Stomach (tissue), 9 donors: ENCODE data around the gene MAP1S. TPM values are rescaled to one million over a fixed set of nuclear protein-coding genes. Genes with fewer than 3 reads are reported as not detected.

Experiments used
- DNase-seq, 2 donors: peaks; one replicate each; pipeline versions ENCODE4 v3.0.0 to v3.0.0-alpha.2; 2013 to 2019
- H3K27ac ChIP-seq, 5 donors: fragments of 200-600 bp in 4 of 5; sonication (generic) in 4 of 5; one replicate each; pipeline ENCODE4 v1.5.1; 2013 to 2019; ENCODE audit warnings: mild to moderate bottlenecking in 1 of 5, moderate library complexity in 1 of 5
- H3K27me3 ChIP-seq, 3 donors: fragments of 200-600 bp; sonication (generic); one replicate each; pipeline ENCODE4 v1.5.1; 2017 to 2019; ENCODE audit warnings: mixed run types in 1 of 3
- H3K36me3 ChIP-seq, 4 donors: fragments of 200-600 bp; sonication (generic); 1 replicate in 3 of 4; 2 replicates in 1 of 4; pipeline ENCODE4 v1.5.1; 2016 to 2019
- H3K4me1 ChIP-seq, 4 donors: fragments of 200-600 bp; sonication (generic); one replicate each; pipeline ENCODE4 v1.5.1; 2016 to 2019
- H3K4me3 ChIP-seq, 4 donors: fragments of 200-600 bp; sonication (generic) in 3 of 4; one replicate each; pipeline ENCODE4 v1.5.1; 2016 to 2019; ENCODE audit warnings: mild to moderate bottlenecking in 1 of 4
- H3K9me3 ChIP-seq, 4 donors: fragments of 200-600 bp; sonication (generic); one replicate each; pipeline ENCODE4 v1.5.1; 2016 to 2019
- EP300 ChIP-seq: sonication (generic); formaldehyde crosslinking; IDR thresholded peaks from one replicate; pipeline ENCODE4 v1.6.1; 2017; ENCODE audit warnings: antibody characterized with exemption
- POLR2A ChIP-seq, 4 donors: fragments of 450-650 bp; IDR thresholded peaks; one replicate each; pipeline ENCODE4 v1.6.1; 2016; ENCODE audit warnings: antibody characterized with exemption in 4 of 4, control low read depth in 2 of 4, mild to moderate bottlenecking in 1 of 4, moderate library complexity in 1 of 4
- POLR2AphosphoS5 ChIP-seq, 3 donors: sonication (generic); formaldehyde crosslinking; IDR thresholded peaks; one replicate each; pipeline ENCODE4 v1.6.1; 2016; ENCODE audit warnings: antibody characterized with exemption in 3 of 3
- WGBS, 5 donors: extraction: QIAGEN DNeasy Blood & Tissue Kit in 3 of 5; methylation state at CpG; one replicate each; pipeline versions ENCODE4 v1.1.5 to v1.1.7; 2013 to 2018; 5-methylcytosine and 5-hydroxymethylcytosine counted together
- intact Hi-C: fragments of 100-400 bp; cut with DNase I; formaldehyde crosslinking; loops from one replicate; pipeline ENCODE4 v1.15.1; 2023; ENCODE audit warnings: low total_unique reads
- polyA plus RNA-seq, 3 donors: library from polyadenylated mRNA; stranded (reverse); fragments of 200-250 nt; gene quantifications; one replicate each; pipeline ENCODE4 v1.2.3, GENCODE V29; 2013
- total RNA-seq, 5 donors: library from RNA; depleted of rRNA; stranded (reverse); fragments of >200 nt; gene quantifications; one replicate each; pipeline versions ENCODE4 v1.1.0 to v1.2.3, GENCODE V29; 2014 to 2016
- TF ChIP-seq, protein P1 (sequence below), 7 experiments: fragments of 450-650 bp in 4 of 7; fragments of 200-600 bp in 3 of 7; sonication (generic) in 3 of 7; IDR thresholded peaks; one replicate each; pipeline ENCODE4 v1.5.1; 2016 to 2019; ENCODE audit warnings: antibody characterized with exemption in 7 of 7, control low read depth in 2 of 7, mild to moderate bottlenecking in 1 of 7
- donor health status: healthy with polysubstance abuse.
- donor health status: Bipolar disorder and iron deficiency.
- donor health status: healthy.

The MAP1S gene
- total and polyA plus RNA-seq, 8 donors, result 8.3 to 193 (median 27.8) TPM

DNA sequence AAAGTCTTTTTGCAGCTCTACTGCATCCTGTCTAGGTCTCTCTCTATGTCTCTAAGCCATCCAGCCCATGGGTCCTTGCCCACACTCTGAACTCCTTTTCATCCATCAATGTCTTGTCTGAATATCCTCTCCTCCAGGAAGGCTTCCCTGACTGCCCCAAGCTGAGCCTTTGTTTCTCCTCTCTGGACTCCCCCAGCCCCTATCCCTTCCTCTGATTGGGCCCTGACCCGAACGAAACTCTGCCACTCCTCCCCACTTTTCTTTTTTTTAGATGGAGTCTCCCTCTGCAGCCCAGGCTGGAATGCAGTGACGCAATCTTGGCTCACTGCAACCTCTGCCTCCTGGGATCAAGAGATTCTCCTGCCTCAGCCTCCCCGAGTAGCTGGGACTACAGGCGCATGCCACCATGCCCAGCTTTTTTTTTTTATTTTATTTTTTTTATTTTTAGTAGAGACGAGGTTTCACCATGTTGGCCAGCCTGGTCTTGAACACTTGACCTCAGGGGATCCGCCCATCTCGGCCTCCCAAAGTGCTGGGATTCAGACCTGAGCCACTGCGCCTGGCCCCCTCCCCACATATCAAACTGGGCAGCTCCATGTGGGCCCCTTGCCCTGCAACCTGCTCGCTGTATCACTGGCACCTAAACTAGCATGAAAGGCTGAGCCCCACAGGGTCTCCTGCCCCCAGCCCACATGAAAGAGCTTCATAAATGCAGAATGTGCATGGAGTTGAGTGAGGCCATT, 30.3 kb upstream of the MAP1S start:
- TF ChIP-seq EP300, result no peak
- TF ChIP-seq, protein P1, sequence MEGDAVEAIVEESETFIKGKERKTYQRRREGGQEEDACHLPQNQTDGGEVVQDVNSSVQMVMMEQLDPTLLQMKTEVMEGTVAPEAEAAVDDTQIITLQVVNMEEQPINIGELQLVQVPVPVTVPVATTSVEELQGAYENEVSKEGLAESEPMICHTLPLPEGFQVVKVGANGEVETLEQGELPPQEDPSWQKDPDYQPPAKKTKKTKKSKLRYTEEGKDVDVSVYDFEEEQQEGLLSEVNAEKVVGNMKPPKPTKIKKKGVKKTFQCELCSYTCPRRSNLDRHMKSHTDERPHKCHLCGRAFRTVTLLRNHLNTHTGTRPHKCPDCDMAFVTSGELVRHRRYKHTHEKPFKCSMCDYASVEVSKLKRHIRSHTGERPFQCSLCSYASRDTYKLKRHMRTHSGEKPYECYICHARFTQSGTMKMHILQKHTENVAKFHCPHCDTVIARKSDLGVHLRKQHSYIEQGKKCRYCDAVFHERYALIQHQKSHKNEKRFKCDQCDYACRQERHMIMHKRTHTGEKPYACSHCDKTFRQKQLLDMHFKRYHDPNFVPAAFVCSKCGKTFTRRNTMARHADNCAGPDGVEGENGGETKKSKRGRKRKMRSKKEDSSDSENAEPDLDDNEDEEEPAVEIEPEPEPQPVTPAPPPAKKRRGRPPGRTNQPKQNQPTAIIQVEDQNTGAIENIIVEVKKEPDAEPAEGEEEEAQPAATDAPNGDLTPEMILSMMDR (IDR thresholded peaks at IDR 0.05), result no peak
- no peak for TF ChIP-seq POLR2AphosphoS5 (IDR thresholded peaks at IDR 0.05)
- no peak for TF ChIP-seq POLR2A (IDR thresholded peaks at IDR 0.05)
- DNase-seq, result no peak
- H3K4me3 ChIP-seq, result no peak overlapping the region
- peaks cover 18 to 31% (median 29%) of the 10 kb centered on the region in 4 donors for H3K4me1 ChIP-seq
- H3K27me3 ChIP-seq, result peaks cover 3 to 84% (median 56%) of the 10 kb centered on the region in 3 donors
- H3K9me3 ChIP-seq, result no peaks in the 10 kb centered on the region
- no peaks in the 10 kb centered on the region for H3K36me3 ChIP-seq
- H3K27ac ChIP-seq, result no peak overlapping the region
- 61 to 66% (median 64%) methylated on average over 10 of the region's 10 CpGs for WGBS, 5 donors
- intact Hi-C loops, result no loop called here

DNA sequence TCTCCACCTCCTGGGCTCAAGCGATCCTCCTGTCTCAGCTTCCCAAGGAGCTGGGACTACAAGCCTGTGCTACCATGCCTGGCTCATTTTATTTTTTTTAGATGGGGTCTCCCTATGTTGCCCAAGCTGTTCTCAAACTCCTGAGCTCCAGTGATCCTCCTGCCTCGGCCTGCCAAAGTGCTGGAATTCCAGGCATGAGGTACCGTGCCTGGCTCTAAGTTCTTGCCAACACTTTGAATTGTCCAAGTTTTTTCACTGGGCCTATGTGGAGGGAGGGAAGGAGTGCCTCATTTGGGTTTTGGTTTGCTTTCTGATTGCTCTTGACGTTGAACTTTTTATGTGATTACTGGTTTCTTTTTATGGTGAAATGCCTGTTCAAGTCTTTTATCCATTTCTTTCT, 26.7 kb upstream of the MAP1S start:
- TF ChIP-seq EP300 (no peak), POLR2AphosphoS5 (IDR thresholded peaks at IDR 0.05) (no peak), POLR2A (IDR thresholded peaks at IDR 0.05) (no peak)
- TF ChIP-seq, protein P1 (IDR thresholded peaks at IDR 0.05), result no peak
- Histone ChIP-seq H3K27ac (no peak overlapping the region), H3K36me3 (no peaks in the 10 kb centered on the region), H3K4me1 (peaks cover 9 to 12% (median 10%) of the 10 kb centered on the region in 4 donors), H3K27me3 (peaks cover 0 to 78% (median 34%) of the 10 kb centered on the region in 3 donors), H3K4me3 (no peak overlapping the region), H3K9me3 (no peaks in the 10 kb centered on the region)
- 71 to 83% (median 76%) methylated on average over 4 of the region's 4 CpGs for WGBS, 5 donors
- no peak for DNase-seq
- intact Hi-C loops, result no loop called here

DNA sequence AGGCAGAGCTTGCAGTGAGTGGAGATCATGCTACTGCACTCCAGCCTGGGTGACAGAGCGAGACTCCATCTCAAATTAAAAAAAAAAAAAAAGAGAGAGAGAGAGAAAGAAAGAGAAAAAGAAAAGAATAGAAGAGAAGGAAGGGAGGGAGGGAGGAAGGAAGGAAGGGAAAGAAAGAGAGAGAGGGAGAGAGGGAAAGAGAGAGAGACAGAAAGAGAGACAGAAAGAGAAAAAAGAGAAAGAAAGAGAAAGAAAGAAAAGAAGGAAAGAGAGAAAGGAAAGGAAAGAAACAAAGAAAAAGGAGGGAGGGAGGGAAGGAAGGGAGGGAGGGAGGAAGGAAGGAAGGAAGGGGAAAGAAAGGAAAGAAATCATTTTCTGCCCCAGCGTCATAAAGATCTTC, 24.1 kb upstream of the MAP1S start:
- no peaks in the 10 kb centered on the region for H3K9me3 ChIP-seq
- intact Hi-C loops, result no loop called here
- WGBS, 5 donors, result 68 to 85% (median 73%) methylated on average over 2 of the region's 2 CpGs
- H3K36me3 ChIP-seq, result no peaks in the 10 kb centered on the region
- DNase-seq, result no peak
- H3K27me3 ChIP-seq, result peaks cover 0 to 78% (median 26%) of the 10 kb centered on the region in 3 donors
- TF ChIP-seq, protein P1 (IDR thresholded peaks at IDR 0.05), result no peak
- no peak overlapping the region for H3K4me3 ChIP-seq
- no peak overlapping the region for H3K27ac ChIP-seq
- H3K4me1 ChIP-seq, result no peaks in the 10 kb centered on the region

DNA sequence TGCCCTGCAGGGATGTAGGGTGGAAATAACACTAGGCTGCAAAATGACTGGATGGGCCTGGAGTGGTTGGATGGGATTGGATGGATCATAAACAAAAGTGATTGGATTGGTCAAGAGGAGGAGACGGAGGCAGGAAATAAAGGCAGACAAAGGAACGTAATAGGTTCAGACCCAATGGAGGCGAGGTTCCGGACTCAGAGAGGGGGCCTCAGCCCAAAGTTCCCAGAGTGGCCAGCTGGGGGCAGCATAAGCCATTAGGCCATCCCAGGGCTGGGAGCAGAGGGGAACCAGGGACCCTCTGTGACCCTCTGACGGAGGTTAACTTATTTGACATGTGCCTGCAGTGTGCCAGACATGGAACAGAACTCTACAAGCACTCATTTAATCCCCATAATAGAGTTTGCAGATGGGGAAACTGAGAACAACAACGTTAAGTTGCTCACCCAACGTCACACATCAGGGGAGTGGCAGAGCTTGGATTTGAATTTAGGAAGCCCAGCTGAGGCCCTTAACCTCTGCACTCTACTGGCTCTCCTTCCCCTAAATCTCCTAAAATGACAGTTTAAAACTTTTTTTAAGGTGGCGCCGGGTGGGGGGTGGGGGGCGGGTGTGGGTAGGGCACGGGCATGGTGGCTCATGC, 15.3 kb upstream of the MAP1S start:
- peak; percentile 53 to 68 for DNase-seq
- TF ChIP-seq POLR2A (IDR thresholded peaks at IDR 0.05) (no peak), EP300 (no peak), POLR2AphosphoS5 (IDR thresholded peaks at IDR 0.05) (no peak)
- TF ChIP-seq, protein P1 (IDR thresholded peaks at IDR 0.05), result peak in 5 of 7 experiments; percentile 59 to 90 (median 79)
- intact Hi-C loops, result loop anchor here (5.0 kb wide), 1 partner anchor 63 kb away; no protein-coding TSS in a partner anchor
- H3K9me3 ChIP-seq, result no peaks in the 10 kb centered on the region
- H3K4me1 ChIP-seq, result no peaks in the 10 kb centered on the region
- H3K4me3 ChIP-seq, result no peak overlapping the region
- WGBS, 5 donors, result 46 to 51% (median 47%) methylated on average over 10 to 11 of the region's 11 CpGs
- no peak overlapping the region for H3K27ac ChIP-seq
- H3K27me3 ChIP-seq, result peaks cover 0 to 49% (median 2%) of the 10 kb centered on the region in 3 donors
- no peaks in the 10 kb centered on the region for H3K36me3 ChIP-seq
